ENCODE data around the gene SH2D5.

GRCh38 chr1:20709868-20710267 is 22.6 kb downstream of the SH2D5 start:
- TF ChIP-seq EZH2 (IDR thresholded peaks at IDR 0.05; ENCODE audit: borderline replicate concordance) (no peak), CTCF (IDR thresholded peaks at IDR 0.05; ENCODE audit: poor library complexity) (no peak)

Data from hepatocyte (in vitro differentiated cells).